Activated naive CD4-positive, alpha-beta T cell treated with anti-CD3 and anti-CD28 coated beads, Interleukin-2, amount 10 ng/mL, durations not matched to agents 7 days and 5 days (primary cell): Measurements from ENCODE around the gene RAET1G.
"Not testable (repeated sequence)": the region's sequence is repeated elsewhere in the genome, so short reads cannot be mapped to it uniquely, and the experiment has no call there.

Experiments used
- CTCF ChIA-PET: fragments of 350-600 bp; sonication (Branson Sonifier 250); formaldehyde crosslinking; loops from one replicate; lab custom pipeline; 2021; ENCODE audit warnings: antibody characterized with exemption; lab: Charles Lee
- DNase-seq: peaks from one replicate; pipeline ENCODE4 v3.0.0-alpha.2; 2020
- H3K27ac Mint-ChIP-seq: one replicate; pipeline ENCODE4 v1.8.0; 2021; ENCODE audit warnings: mild to moderate bottlenecking, moderate library complexity, mixed read lengths
- H3K27me3 Mint-ChIP-seq: one replicate; pipeline ENCODE4 v1.8.0; 2021; ENCODE audit warnings: mild to moderate bottlenecking, mixed read lengths
- H3K36me3 Mint-ChIP-seq: one replicate; pipeline ENCODE4 v1.8.0; 2021; ENCODE audit warnings: mixed read lengths
- H3K4me1 Mint-ChIP-seq: one replicate; pipeline ENCODE4 v1.8.0; 2021; ENCODE audit warnings: mixed read lengths
- H3K4me3 Mint-ChIP-seq: one replicate; pipeline ENCODE4 v1.8.0; 2021; ENCODE audit warnings: mild to moderate bottlenecking, moderate library complexity, mixed read lengths
- H3K9me3 Mint-ChIP-seq: one replicate; pipeline ENCODE4 v1.8.0; 2021; ENCODE audit warnings: mixed read lengths

RAET1G gene

DNA sequence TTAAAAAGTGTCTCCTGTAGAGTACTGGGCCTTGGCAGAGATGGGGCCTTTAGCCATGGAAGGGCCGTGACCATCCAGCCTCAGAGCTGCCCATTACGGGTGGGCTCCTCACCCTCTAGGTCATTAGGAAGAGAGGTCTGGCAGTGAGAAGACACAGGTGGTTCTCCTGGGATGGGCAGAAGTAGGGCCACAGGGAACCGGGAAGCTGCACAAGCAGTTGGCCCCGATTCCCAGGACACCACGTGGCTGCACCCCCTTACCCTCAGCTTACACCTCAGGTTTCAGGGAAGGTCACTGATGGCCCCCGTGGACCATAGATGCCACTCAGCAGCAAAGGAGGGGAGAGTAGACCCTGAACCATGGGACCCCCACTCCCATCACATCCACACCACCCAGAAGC is 1.6 kb downstream of the RAET1G start:
- peaks cover 84% of the 10 kb centered on the region for H3K27me3 Mint-ChIP-seq

GRCh38 chr6:149919834-149920225 is 3.1 kb downstream of the RAET1G start:
- Mint-ChIP-seq H3K4me3 (no peak overlapping the region), H3K36me3 (no peaks in the 10 kb centered on the region), H3K27me3 (peaks cover 74% of the 10 kb centered on the region), H3K9me3 (no peaks in the 10 kb centered on the region), H3K27ac (no peak overlapping the region), H3K4me1 (peaks cover 21% of the 10 kb centered on the region)
- no peak for DNase-seq
- CTCF ChIA-PET, result no interaction called here

More for the DNA sequence above, 1.6 kb downstream of the RAET1G start:
- no peak for DNase-seq
- Mint-ChIP-seq H3K9me3 (no peaks in the 10 kb centered on the region), H3K36me3 (no peaks in the 10 kb centered on the region), H3K4me3 (no peak overlapping the region), H3K4me1 (peaks cover 30% of the 10 kb centered on the region), H3K27ac (no peak overlapping the region)
- CTCF ChIA-PET, result interaction anchor here (1.2 kb wide), 1 partner anchor 86 kb away, joined by 3 read pairs; no protein-coding TSS in a partner anchor

DNA sequence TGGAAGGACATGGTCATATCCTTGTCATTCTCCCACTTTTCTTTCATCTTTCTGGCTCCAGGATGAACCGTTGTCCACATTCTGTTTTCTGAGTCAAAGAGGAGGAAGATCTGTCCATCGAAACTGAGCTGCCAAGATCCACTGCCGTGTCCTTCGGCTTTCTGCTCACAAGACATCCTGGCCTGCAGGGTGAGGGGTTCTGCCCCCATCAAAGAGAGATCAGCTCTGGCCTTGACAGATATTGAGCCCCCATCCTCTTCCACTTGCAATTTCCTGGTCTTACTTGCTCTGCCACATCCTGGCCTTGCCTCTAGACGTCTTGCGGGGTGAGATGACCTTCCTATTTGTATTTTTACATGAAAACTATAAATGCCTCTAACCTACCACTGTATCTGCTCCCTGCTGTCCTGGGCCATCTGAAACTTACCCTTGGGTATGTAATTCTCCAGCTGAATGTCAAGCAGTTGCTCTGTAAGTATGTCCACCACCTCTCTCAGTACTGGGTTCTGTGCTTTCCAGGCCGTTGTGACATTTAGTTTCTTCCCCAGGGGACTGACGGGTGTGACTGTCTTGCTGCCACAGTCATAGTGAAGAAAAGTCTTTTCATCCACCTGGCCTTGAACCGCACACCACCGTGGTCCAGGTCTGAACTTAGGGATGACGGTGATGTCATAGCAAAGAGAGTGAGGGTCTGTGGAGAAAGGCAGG is 3.6 kb downstream of the RAET1G start:
- DNase-seq, CTCF ChIA-PET, H3K4me3 Mint-ChIP-seq, H3K27ac Mint-ChIP-seq, H3K9me3 Mint-ChIP-seq, H3K36me3 Mint-ChIP-seq: not testable (repeated sequence)
- Mint-ChIP-seq H3K4me1 (peaks cover 20% of the 10 kb centered on the region), H3K27me3 (peaks cover 72% of the 10 kb centered on the region)

DNA sequence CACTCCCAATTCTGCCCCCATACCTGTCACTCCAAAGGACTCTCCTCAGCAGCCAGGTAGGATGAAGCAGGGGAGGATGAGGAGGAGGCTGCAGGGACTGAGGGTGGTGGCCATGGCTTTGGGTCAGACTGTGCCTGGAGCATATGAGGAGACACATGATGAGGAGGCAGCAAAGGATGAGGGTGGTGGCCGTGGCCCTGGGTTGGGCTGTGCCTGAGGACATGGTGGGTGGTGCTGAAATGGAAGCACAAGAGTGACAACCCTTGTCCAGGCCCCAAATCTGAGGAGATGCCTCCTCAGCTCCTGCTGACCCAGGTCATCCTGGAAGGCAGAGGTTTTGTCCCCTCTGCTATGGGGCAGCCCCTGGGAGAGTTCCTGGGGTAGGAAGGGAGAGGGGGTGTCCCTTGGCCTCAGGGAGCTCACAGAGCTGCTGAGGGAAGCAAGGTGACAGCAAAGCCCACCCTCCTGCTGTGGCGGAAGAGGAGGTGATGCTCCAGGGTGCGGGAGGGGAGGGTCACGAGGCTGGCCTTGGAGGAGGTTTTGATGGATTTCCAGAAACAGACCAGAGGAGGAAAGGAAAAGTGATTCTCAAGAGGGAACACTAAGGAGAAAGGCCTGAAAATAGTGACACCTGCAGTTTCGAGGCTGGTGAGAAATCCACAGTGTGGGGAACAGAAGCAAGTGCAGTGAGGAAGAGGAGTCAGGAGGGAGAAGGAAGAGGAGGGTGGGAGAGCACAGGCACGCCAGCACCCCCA is 4.6 kb downstream of the RAET1G start:
- Mint-ChIP-seq H3K9me3 (no peaks in the 10 kb centered on the region), H3K27me3 (peaks cover 72% of the 10 kb centered on the region), H3K27ac (no peak overlapping the region), H3K36me3 (no peaks in the 10 kb centered on the region), H3K4me1 (peaks cover 12% of the 10 kb centered on the region), H3K4me3 (no peak overlapping the region)
- CTCF ChIA-PET, result interaction anchor here (1.5 kb wide), 1 partner anchor 78 kb away, joined by 6 read pairs; no protein-coding TSS in a partner anchor
- DNase-seq, result no peak

DNA sequence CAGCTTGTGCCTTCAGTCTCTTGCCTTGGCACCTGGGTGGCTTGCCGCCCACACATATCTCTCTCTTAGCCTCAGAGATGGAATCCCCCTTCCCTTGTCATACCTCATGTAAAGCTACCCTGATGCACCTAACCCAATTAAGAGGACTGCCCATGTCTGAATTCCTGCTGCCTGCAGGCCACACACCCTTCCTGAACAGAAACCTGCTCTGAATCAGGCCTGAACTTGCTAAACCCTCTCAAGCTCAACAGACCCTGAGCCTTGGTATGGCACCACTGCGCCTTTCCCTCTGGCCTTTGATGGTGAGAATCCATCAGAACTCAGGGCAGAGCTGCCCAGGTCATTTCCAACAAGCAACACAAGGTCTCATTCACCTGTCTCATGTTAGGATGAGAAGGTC is 5.2 kb downstream of the RAET1G start:
- CTCF ChIA-PET, result interaction anchor here (1.5 kb wide), 1 partner anchor 77 kb away, joined by 6 read pairs; no protein-coding TSS in a partner anchor
- Mint-ChIP-seq H3K36me3 (no peaks in the 10 kb centered on the region), H3K4me1 (peaks cover 6% of the 10 kb centered on the region), H3K4me3 (no peak overlapping the region), H3K9me3 (no peaks in the 10 kb centered on the region), H3K27ac (no peak overlapping the region), H3K27me3 (peaks cover 72% of the 10 kb centered on the region)
- DNase-seq, result no peak

GRCh38 chr6:149915970-149916865 is 6.7 kb downstream of the RAET1G start:
- H3K9me3 Mint-ChIP-seq, result no peaks in the 10 kb centered on the region
- H3K4me1 Mint-ChIP-seq, result no peaks in the 10 kb centered on the region
- no peaks in the 10 kb centered on the region for H3K36me3 Mint-ChIP-seq
- DNase-seq, result no peak
- H3K27ac Mint-ChIP-seq, result no peak overlapping the region
- no peak overlapping the region for H3K4me3 Mint-ChIP-seq
- CTCF ChIA-PET, result interaction anchor here (0.9 kb wide), 1 partner anchor 76 kb away, joined by 3 read pairs; no protein-coding TSS in a partner anchor
- H3K27me3 Mint-ChIP-seq, result peaks cover 63% of the 10 kb centered on the region

GRCh38 chr6:149913540-149914240 is 9.2 kb downstream of the RAET1G start:
- no peak for DNase-seq
- H3K36me3 Mint-ChIP-seq, result no peaks in the 10 kb centered on the region
- CTCF ChIA-PET, result no interaction called here
- no peaks in the 10 kb centered on the region for H3K4me1 Mint-ChIP-seq
- H3K27me3 Mint-ChIP-seq, result peaks cover 64% of the 10 kb centered on the region
- no peak overlapping the region for H3K4me3 Mint-ChIP-seq
- peaks cover 3% of the 10 kb centered on the region for H3K9me3 Mint-ChIP-seq
- H3K27ac Mint-ChIP-seq, result no peak overlapping the region

DNA sequence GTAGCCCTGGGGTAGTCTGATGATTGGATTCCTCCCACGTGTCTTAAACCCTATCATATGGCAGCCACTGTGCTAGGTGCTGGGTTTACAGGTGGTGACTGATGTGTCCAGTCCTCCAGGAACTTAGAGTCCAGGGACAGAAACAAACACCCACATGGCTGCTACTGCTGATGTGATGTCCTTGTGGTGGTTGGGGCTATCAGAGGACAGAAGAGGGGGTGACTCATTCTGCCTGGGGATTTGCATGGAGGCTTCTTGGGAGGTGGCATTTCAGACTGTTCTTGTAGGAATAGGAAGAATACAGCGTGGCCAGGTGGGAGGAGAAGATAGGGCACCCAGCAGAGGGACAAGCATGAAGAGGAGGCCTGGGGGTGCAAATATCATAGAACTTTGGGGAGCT is 9.8 kb downstream of the RAET1G start:
- CTCF ChIA-PET, result no interaction called here
- DNase-seq, result no peak
- H3K36me3 Mint-ChIP-seq, result no peaks in the 10 kb centered on the region
- no peak overlapping the region for H3K27ac Mint-ChIP-seq
- H3K27me3 Mint-ChIP-seq, result peaks cover 59% of the 10 kb centered on the region
- no peak overlapping the region for H3K4me3 Mint-ChIP-seq
- peaks cover 6% of the 10 kb centered on the region for H3K9me3 Mint-ChIP-seq
- no peaks in the 10 kb centered on the region for H3K4me1 Mint-ChIP-seq

DNA sequence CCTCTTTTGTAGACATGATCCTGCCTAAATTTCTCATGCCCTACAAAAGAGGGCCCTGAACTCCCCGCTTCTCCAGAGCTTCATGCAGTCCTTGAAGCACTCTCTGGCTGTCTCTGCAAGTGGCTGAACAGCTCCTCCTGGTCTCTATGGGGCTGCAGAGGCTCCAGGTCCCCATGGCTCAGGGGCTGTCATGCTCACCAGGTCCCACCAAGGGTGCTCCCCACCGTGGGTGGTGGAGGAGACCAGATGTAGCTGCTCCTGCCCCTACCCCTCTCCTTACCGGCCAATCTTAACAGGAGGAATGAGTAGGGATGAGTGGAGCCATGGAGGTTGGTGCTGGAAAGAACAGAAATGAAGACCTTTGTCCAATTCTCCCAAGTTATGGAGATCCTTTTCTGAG is 10.2 kb downstream of the RAET1G start:
- H3K4me3 Mint-ChIP-seq, H3K4me1 Mint-ChIP-seq, H3K36me3 Mint-ChIP-seq, DNase-seq, H3K27ac Mint-ChIP-seq, H3K9me3 Mint-ChIP-seq, CTCF ChIA-PET: not testable (repeated sequence)
- peaks cover 55% of the 10 kb centered on the region for H3K27me3 Mint-ChIP-seq

DNA sequence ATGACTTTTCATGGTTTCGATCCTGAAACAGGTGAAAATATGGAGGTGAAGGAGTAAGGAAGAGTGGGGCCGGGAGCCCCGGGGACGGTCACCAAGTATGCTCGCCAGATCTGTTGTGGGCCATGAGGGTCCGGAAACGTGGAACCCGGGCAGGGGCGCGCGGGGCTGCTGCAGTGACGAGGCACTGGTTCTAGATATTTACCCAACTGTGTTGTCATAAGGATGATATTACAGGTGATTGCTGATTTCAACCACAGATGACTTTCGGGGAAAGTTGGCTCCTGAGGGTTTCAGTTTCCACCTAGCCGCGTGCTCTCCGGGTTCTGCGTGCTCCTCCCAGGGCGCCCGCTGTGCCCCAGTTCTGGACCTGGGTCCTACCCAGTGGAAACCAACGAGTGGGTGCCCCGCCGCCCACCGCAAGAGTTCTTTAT is 12.2 kb downstream of the RAET1G start:
- Mint-ChIP-seq H3K27ac (no peak overlapping the region), H3K27me3 (peaks cover 51% of the 10 kb centered on the region), H3K4me3 (no peak overlapping the region), H3K36me3 (no peaks in the 10 kb centered on the region), H3K9me3 (peaks cover 10% of the 10 kb centered on the region), H3K4me1 (no peaks in the 10 kb centered on the region)
- no peak for DNase-seq
- CTCF ChIA-PET, result no interaction called here

DNA sequence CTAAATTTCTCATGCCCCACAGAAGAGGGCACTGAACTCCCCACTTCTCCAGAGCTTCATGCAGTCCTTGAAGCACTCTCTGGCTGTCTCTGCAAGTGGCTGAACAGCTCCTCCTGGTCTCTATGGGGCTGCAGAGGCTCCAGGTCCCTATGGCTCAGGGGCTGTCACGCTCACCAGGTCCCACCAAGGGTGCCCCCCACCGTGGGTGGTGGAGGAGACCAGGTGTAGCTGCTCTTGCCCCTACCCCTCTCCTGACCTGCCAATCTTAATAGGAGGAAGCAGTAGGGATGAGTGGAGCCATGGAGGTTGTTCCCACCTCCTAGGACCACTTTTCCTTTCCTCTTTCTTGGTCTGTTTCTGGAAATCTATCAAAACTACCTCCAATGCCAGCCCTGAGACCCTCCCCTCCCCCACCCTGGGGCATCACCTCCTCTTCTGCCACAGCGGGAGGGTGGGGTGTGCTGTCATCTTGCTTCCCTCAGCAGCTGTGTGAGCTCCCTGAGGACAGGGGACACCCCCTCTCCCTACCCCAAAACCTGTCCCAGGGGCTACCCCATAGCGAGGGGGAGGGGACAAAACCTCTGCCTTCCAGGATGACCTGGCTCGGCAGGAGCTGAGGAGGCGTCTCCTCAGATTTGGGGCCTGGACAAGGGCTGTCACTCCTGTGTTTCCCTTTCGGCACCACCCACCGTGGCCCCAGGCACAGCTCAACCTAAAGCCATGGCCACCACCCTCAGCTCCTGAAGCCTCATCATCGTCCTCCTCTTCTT is 13.0 kb downstream of the RAET1G start:
- H3K4me1 Mint-ChIP-seq, result no peaks in the 10 kb centered on the region
- DNase-seq, result no peak
- CTCF ChIA-PET, result no interaction called here
- no peak overlapping the region for H3K27ac Mint-ChIP-seq
- H3K4me3 Mint-ChIP-seq, result no peak overlapping the region
- no peaks in the 10 kb centered on the region for H3K36me3 Mint-ChIP-seq
- H3K27me3 Mint-ChIP-seq, result peaks cover 53% of the 10 kb centered on the region
- peaks cover 10% of the 10 kb centered on the region for H3K9me3 Mint-ChIP-seq

DNA sequence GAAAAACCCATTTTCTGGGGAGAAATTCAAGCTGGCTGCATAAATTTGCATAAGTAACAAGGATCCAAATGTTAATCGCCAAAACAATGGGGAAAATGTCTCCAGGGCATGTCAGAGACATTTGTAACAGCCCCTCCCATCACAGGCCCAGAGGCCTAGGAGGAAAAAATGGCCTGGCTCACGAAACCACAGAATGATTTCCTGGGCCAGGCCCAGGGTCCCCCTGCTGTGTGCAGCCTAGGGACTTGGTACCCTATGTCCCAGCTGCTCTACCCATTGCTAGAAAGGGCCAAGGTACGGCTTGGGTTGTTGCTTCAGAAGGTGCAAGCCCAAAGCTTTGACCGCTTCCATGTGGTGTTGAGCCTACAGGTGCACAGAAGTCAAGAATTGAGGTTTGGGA is 14.4 kb downstream of the RAET1G start:
- H3K4me1 Mint-ChIP-seq, DNase-seq, CTCF ChIA-PET, H3K36me3 Mint-ChIP-seq, H3K27ac Mint-ChIP-seq, H3K4me3 Mint-ChIP-seq: not testable (repeated sequence)
- peaks cover 10% of the 10 kb centered on the region for H3K9me3 Mint-ChIP-seq
- H3K27me3 Mint-ChIP-seq, result peaks cover 52% of the 10 kb centered on the region

DNA sequence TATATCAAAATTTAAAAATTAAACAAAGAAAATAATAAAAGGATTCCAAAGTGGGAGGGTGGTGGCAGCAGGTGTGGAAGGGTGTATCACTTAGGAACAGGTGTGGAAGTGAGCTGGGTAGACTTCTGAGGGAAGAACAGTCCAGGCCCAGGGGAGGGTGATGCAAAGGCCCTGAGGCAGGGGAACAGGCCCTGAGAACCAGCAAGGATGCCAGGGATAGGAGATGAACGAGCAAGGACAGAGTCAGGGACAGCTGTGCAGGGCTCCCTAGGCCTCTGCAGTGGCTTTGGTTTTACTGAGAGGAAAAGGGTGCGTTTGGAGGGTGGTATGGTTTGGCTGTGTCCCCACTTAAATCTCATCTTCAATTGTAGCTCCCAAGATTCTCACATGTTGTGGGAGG is 15.6 kb downstream of the RAET1G start:
- H3K27me3 Mint-ChIP-seq, result peaks cover 45% of the 10 kb centered on the region
- H3K4me1 Mint-ChIP-seq, result no peaks in the 10 kb centered on the region
- no peaks in the 10 kb centered on the region for H3K36me3 Mint-ChIP-seq
- H3K27ac Mint-ChIP-seq, result no peak overlapping the region
- no peak overlapping the region for H3K4me3 Mint-ChIP-seq
- no peak for DNase-seq
- peaks cover 10% of the 10 kb centered on the region for H3K9me3 Mint-ChIP-seq
- CTCF ChIA-PET, result no interaction called here
